ENCODE measurements around the gene RNF152. TPM values are rescaled to one million over a fixed set of nuclear protein-coding genes. Genes with fewer than 3 reads are reported as not detected.

The RNF152 gene
- total and polyA plus RNA-seq, 7 donors: 7.1 to 27.3 (median 11.5) TPM

- DNase-seq: no peak
- no peak for TF ChIP-seq POLR2AphosphoS5 (IDR thresholded peaks at IDR 0.05)
Measured at GRCh38 chr18:61890344-61890743, 2.5 kb downstream of the RNF152 start.

GRCh38 chr18:61889541-61889940 is 3.3 kb downstream of the RNF152 start:
- TF ChIP-seq POLR2AphosphoS5 (IDR thresholded peaks at IDR 0.05): no peak
- no peak for TF ChIP-seq POLR2A (IDR thresholded peaks at IDR 0.05)
- no peak for TF ChIP-seq EP300 (IDR thresholded peaks at IDR 0.05)
- TF ChIP-seq CTCF (IDR thresholded peaks at IDR 0.05): no peak
- 81 to 84% methylated on average over 1 of the region's 1 CpG for WGBS, 2 donors

More at GRCh38 chr18:61890344-61890743, 2.5 kb downstream of the RNF152 start:
- H3K27me3 ChIP-seq: no peaks in the 10 kb centered on the region
- H3K9me3 ChIP-seq: no peaks in the 10 kb centered on the region
- H3K27ac ChIP-seq: no peak overlapping the region
- 92 to 97% methylated on average over 3 of the region's 3 CpGs for WGBS, 2 donors
- peaks cover 0 to 25% (median 20%) of the 10 kb centered on the region in 4 donors for H3K4me1 ChIP-seq
- no peaks in the 10 kb centered on the region for H3K36me3 ChIP-seq
- intact Hi-C loops (cut with DNase I): loop anchor here (5.0 to 10.0 kb wide), 3 partner anchors 242 to 634 kb away; partner anchors contain the start of gene ZCCHC2
- no peak overlapping the region for H3K4me3 ChIP-seq

GRCh38 chr18:61888622-61889021 is 4.2 kb downstream of the RNF152 start:
- H3K27me3 ChIP-seq: no peaks in the 10 kb centered on the region
- TF ChIP-seq CTCF (IDR thresholded peaks at IDR 0.05) (no peak), POLR2AphosphoS5 (IDR thresholded peaks at IDR 0.05) (no peak), EP300 (IDR thresholded peaks at IDR 0.05) (no peak), POLR2A (IDR thresholded peaks at IDR 0.05) (no peak)
- no peaks in the 10 kb centered on the region for H3K9me3 ChIP-seq
- no peak for DNase-seq
- H3K4me1 ChIP-seq: peaks cover 0 to 13% (median 10%) of the 10 kb centered on the region in 4 donors
- no peak overlapping the region for H3K27ac ChIP-seq
- WGBS, 2 donors: 85 to 91% methylated on average over 5 of the region's 5 CpGs
- H3K4me3 ChIP-seq: no peak overlapping the region
- H3K36me3 ChIP-seq: no peaks in the 10 kb centered on the region
- intact Hi-C loops (cut with DNase I): no loop called here

More at GRCh38 chr18:61889541-61889940, 3.3 kb downstream of the RNF152 start:
- H3K36me3 ChIP-seq: no peaks in the 10 kb centered on the region
- no peaks in the 10 kb centered on the region for H3K27me3 ChIP-seq
- intact Hi-C loops (cut with DNase I): no loop called here
- H3K4me1 ChIP-seq: peaks cover 0 to 17% (median 12%) of the 10 kb centered on the region in 4 donors
- DNase-seq: no peak
- H3K9me3 ChIP-seq: no peaks in the 10 kb centered on the region
- no peak overlapping the region for H3K4me3 ChIP-seq
- H3K27ac ChIP-seq: no peak overlapping the region

- no peaks in the 10 kb centered on the region for H3K9me3 ChIP-seq
- no peaks in the 10 kb centered on the region for H3K36me3 ChIP-seq
- 72 to 93% methylated on average over 6 of the region's 6 CpGs for WGBS, 2 donors
- TF ChIP-seq POLR2AphosphoS5 (IDR thresholded peaks at IDR 0.05) (no peak), CTCF (IDR thresholded peaks at IDR 0.05) (no peak), EP300 (IDR thresholded peaks at IDR 0.05) (no peak), POLR2A (IDR thresholded peaks at IDR 0.05) (no peak)
- H3K4me3 ChIP-seq: no peak overlapping the region
- no peak overlapping the region for H3K27ac ChIP-seq
- no peaks in the 10 kb centered on the region for H3K27me3 ChIP-seq
- intact Hi-C loops (cut with DNase I): no loop called here
- peaks cover 0 to 6% (median 3%) of the 10 kb centered on the region in 4 donors for H3K4me1 ChIP-seq
- DNase-seq: no peak
Measured at GRCh38 chr18:61887838-61888237, 5.0 kb downstream of the RNF152 start.

GRCh38 chr18:61883547-61883946 is 9.3 kb downstream of the RNF152 start:
- Histone ChIP-seq H3K36me3 (no peaks in the 10 kb centered on the region), H3K4me1 (peaks cover 0 to 4% (median 0%) of the 10 kb centered on the region in 4 donors), H3K27ac (no peak overlapping the region), H3K9me3 (no peaks in the 10 kb centered on the region), H3K27me3 (no peaks in the 10 kb centered on the region), H3K4me3 (no peak overlapping the region)
- WGBS, 2 donors: 82 to 90% methylated on average over 2 of the region's 2 CpGs
- TF ChIP-seq POLR2A (IDR thresholded peaks at IDR 0.05) (no peak), CTCF (IDR thresholded peaks at IDR 0.05) (no peak)
- no peak for DNase-seq
- intact Hi-C loops (cut with DNase I): no loop called here

Measured in sigmoid colon (tissue), 7 donors.